CD4-positive, alpha-beta T cell treated with Interleukin-21 for 1 hour (primary cell): ENCODE data around the gene NRXN3.

ENCODE experiments used
- DNase-seq: peaks from one replicate; pipeline ENCODE4 v3.0.0-alpha.2; 2020

The NRXN3 gene

GRCh38 chr14:79820866-79821535 is 1650.8 kb downstream of the NRXN3 start:
- no peak for DNase-seq

- no peak for DNase-seq
Observed at GRCh38 chr14:79822034-79822433, 1651.9 kb downstream of the NRXN3 start.

- DNase-seq: no peak
Observed at GRCh38 chr14:79825046-79825521, 1654.9 kb downstream of the NRXN3 start.

- no peak for DNase-seq
Observed at GRCh38 chr14:79826362-79826761, 1656.2 kb downstream of the NRXN3 start.

- DNase-seq: no peak
Observed at GRCh38 chr14:79829405-79830166, 1659.4 kb downstream of the NRXN3 start.

GRCh38 chr14:79831195-79831892 is 1661.2 kb downstream of the NRXN3 start:
- DNase-seq: no peak

GRCh38 chr14:79833781-79834180 is 1663.6 kb downstream of the NRXN3 start:
- no peak for DNase-seq

- no peak for DNase-seq
Observed at GRCh38 chr14:79834868-79835267, 1664.7 kb downstream of the NRXN3 start.

- DNase-seq: no peak
Observed at GRCh38 chr14:79836577-79836976, 1666.4 kb downstream of the NRXN3 start.

- no peak for DNase-seq
Observed at GRCh38 chr14:79837699-79838098, 1667.5 kb downstream of the NRXN3 start.

- no peak for DNase-seq
Observed at GRCh38 chr14:79840103-79840502, 1669.9 kb downstream of the NRXN3 start.

GRCh38 chr14:79840831-79841230 is 1670.7 kb downstream of the NRXN3 start:
- no peak for DNase-seq

GRCh38 chr14:79841433-79841832 is 1671.3 kb downstream of the NRXN3 start:
- no peak for DNase-seq

GRCh38 chr14:79842270-79842669 is 1672.1 kb downstream of the NRXN3 start:
- DNase-seq: no peak

- DNase-seq: no peak
Observed at GRCh38 chr14:79852950-79853744, 1683.0 kb downstream of the NRXN3 start.

GRCh38 chr14:79855789-79856188 is 1685.6 kb downstream of the NRXN3 start:
- no peak for DNase-seq

GRCh38 chr14:79856381-79856780 is 1686.2 kb downstream of the NRXN3 start:
- DNase-seq: no peak

- DNase-seq: no peak
Observed at GRCh38 chr14:79861111-79861510, 1690.9 kb downstream of the NRXN3 start.

- DNase-seq: no peak
Observed at GRCh38 chr14:79862045-79862444, 1691.9 kb downstream of the NRXN3 start.

- DNase-seq: no peak
Observed at GRCh38 chr14:79871136-79871535, 1701.0 kb downstream of the NRXN3 start.

- DNase-seq: no peak
Observed at GRCh38 chr14:79878229-79878628, 1708.1 kb downstream of the NRXN3 start.

- no peak for DNase-seq
Observed at GRCh38 chr14:79878785-79879184, 1708.6 kb downstream of the NRXN3 start.

GRCh38 chr14:79881299-79881698 is 1711.1 kb downstream of the NRXN3 start:
- no peak for DNase-seq
